Activated CD4-positive, alpha-beta T cell treated with anti-CD3 and anti-CD28 coated beads for 24 hours (primary cell): ENCODE data around the gene DCUN1D1.

Experiments used
- DNase-seq, 2 donors: peaks; one replicate each; pipeline ENCODE4 v3.0.0-alpha.2; 2020; ENCODE audit warnings: low read depth in 2 of 2

DCUN1D1 gene

GRCh38 chr3:182936239-182936917, 44.0 kb downstream of the DCUN1D1 start:
- DNase-seq: no peak

GRCh38 chr3:182935803-182936202, 44.5 kb downstream of the DCUN1D1 start:
- no peak for DNase-seq

- no peak for DNase-seq
Measured at GRCh38 chr3:182925944-182926337, 54.4 kb downstream of the DCUN1D1 start.

DNA sequence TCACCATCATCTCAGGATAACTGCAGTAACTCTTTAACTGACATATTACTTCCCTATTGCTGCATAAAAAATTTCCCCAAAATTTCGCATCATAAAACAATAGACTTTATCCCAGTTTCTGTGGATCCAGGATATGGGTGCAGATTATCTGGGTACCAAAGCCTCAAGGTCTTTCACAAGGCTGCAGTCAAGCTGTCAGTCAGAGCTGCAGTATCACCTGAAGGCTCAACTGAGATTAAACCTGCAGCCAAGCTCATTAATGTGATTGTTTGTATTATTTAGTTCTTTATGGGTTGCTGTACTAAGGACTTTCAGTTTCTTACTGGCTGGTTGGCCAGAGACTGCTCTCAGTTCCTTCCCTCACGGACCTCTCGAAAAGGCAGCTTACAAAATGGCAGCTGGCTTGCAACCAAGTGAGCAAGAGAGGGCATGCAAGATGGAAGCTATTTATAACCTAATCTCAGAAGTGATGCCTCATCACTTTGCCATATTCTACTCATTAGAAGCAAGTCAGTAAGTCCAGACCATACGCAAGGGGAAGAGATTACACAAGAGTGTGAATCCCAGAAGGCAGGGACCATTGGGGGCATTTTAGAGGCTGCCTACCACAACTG, 54.9 kb downstream of the DCUN1D1 start:
- DNase-seq: no peak

DNA sequence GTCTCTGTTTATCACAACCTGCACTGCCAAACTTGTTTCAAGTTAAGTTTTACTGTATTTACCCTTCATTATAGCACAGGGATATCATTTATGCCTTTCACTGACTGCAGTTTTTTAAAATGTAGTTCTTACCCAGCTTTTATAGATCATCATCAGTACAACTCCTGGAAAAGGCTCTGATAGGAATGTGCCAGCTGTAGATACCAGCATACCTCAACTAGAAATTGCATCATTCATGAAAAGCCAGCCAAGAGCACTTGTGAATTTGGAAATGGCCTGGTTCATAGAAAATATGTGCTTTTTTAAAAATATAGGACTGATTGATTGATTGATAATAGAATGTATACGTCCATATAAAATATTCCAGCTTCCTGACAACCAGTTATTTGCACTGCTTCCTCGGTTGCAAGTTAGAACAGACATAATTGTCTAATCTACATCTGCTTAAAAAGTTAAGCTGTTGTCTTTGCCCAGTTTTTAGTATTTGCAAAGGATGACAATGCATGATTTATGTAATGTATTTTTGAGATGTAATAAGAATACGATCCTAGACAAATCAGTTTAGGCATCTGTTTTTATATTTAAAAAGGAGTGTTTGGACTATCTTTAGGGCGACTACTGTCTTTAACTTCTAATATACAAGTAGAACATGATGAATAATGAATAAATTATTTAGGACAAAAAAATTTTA, 58.5 kb downstream of the DCUN1D1 start:
- DNase-seq: no peak

- no peak for DNase-seq
Measured at GRCh38 chr3:182920515-182921084, 59.7 kb downstream of the DCUN1D1 start.

DNA sequence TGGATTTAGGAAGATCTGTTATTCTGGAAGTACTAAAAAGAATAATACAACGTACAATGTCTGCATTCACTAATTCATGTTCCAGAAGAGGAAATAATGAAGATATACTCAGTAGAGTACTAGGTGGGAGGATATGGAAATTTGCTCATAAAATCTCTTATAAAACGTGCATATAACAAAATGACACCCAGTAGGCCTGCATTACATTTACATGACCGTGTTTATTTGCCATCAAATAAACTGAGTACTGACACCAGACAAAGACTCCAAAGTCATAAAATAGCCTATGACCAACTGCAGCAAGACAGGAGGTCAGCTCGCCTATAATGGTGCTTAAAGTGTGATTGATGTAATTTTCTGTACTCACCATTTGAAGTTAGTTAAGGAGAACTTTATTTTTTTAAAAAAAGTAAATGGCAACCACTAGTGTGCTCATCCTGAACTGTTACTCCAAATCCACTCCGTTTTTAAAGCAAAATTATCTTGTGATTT, 60.4 kb downstream of the DCUN1D1 start:
- DNase-seq: no peak

DNA sequence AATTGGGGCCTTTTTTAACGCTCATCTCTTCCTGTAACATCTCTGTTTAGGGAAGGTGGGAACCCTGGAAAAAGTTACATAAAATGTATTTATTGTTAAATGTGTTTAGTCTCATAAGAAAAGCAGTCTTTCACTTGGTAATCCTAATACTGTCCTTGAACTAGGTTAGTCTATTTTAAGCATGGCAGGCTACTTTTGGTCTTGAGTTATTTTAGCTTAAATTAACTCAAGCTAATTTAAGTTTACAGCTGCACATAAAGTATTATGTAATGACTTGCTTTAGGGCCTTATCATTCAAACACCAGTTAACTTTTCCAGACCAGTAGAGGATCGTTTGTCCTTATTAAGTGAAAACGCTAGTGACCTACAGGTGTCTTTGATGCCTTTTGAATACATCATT, 63.2 kb downstream of the DCUN1D1 start:
- DNase-seq: no peak

DNA sequence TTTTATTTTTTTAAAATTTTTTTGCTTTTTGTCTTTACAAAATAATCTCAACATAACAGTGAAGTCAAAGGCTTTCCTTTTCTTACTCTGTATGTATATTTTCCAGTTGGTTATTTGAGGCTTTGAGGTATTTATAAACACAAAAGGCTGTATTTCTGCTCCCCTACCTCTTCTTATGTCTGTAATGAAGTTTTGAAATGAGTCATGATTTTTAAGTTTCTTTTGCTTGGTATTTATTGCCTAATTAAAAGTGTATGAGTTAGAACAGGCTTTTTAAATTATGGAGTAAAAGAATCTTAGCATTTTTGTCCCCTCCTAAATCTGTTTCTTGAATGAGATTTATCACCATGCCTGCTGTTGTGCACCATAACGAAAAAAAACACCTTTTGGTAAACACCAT, 66.0 kb downstream of the DCUN1D1 start:
- no peak for DNase-seq

- DNase-seq: no peak
Measured at GRCh38 chr3:182913889-182914288, 66.4 kb downstream of the DCUN1D1 start.

DNA sequence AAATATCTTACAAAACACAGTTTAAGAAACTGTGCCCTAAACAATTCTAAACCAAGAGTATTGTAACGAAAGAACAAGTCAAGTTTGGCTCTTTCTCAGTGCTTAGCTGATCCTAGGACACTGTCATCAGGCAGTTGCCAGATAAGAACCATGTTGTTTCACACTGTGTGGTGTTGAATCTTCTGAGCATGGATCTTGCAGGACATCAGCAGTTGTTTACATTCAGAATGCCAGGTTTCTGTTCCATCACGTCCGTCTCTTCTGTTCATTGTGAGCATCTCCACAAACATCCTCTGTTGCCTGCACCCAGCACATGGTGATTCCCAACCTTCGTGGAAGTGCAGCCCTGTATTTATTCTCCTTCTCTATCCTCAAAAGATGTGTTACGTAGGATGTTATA, 67.9 kb downstream of the DCUN1D1 start:
- DNase-seq: no peak

DNA sequence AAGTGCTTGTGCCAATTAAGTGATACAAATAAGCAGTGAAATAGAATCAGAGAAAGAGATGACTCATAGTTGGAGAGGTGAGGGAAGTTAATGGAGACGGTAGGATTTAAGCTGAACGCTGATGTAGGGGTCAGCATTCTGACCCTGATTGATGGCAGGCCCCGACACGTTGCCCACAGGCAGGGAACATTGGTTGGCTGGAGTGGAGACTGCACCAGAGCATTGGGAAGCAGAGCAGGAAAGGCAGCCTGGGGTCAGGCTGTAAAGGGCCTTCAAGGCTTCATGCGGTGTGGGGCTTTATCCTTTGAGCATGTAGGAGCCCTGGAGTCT, 68.6 kb downstream of the DCUN1D1 start:
- DNase-seq: no peak

DNA sequence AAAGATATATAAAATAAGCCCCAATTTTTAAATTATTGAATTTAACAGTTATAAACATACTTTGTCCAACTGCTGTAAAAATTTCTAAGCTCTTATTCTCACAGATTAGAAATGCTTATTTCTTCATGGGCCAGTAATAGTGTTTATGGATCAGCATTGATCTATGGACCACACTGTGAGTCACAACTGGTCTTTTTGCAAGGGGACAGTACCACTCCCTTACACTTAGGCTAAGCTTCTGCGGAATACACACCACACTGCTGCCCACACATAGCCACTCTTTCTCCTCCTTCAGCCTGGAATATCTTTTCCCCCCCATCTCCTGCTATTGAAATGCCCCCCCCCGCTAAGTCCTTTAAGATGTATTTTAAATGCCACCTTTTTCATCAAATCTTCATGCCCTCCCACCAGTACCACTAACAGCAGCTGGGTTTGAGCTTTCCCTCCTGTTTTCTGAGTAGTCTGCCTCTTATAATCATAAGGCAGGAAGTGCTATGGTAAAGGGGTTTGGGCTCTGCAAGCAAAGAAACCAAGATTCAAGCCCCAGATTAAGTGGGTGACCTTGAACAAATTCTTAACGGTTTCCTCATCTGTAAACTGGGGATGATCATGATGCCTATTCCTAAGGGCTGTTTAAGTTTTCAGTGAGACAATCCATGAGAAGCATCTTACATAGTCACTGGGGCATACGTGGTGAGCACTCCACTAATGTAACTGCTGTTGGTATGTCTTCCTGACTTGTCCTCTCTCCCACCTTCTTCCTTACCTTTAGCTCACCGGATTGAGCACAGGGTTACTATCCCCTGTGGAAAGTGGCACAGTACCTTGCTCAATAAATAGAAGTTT, 69.2 kb downstream of the DCUN1D1 start:
- no peak for DNase-seq

DNA sequence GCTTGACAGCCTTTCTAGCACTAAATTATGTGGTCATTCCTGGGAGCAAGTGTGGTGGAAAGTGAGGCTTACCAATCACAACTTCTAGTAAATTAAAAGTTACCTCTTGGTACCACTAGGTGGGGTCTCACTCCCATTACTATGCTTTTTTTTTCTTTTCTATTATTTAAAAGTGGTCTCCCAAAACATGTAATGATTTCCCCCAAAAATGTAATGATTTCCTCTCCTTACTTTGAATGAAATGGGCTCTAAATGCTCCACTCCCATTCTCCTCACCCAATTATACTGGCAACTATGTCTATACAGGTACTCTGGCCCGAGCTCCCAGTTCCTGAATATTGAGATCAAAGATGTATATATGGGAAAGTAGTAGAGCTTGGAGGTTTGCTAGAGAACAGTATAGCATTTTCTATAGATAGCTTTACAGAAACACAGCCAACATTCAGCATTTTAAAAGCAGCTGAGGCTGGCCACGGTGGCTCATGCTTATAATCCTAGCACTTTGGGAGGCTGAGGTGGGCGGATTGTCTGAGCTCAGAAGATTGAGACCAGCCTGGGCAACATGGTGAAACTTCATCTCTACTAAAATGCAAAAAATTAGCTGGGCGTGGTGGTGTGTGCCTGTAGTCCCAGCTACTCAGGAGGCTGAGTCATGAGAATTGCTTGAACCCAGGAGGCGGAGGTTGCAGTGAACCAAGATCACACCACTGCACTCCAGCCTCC, 70.9 kb downstream of the DCUN1D1 start:
- no peak for DNase-seq

DNA sequence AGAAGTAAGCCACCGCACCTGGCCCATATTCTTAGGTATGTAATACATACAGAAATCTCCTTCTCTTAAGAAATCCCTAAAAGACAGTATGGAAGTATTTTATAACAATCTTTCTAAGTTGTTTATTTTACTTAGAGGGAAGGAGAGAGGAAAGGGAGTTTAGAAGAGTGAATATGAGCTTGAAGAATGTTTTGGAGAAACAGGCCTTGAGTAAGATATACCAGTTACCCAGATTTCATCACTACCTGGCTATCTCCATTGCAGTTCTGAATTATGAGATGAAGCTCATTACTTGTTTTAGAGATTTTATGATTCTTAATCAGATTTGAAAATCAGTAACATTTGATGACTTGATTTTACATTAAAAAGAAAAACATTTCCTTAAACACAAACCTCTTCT, 71.9 kb downstream of the DCUN1D1 start:
- no peak for DNase-seq

DNA sequence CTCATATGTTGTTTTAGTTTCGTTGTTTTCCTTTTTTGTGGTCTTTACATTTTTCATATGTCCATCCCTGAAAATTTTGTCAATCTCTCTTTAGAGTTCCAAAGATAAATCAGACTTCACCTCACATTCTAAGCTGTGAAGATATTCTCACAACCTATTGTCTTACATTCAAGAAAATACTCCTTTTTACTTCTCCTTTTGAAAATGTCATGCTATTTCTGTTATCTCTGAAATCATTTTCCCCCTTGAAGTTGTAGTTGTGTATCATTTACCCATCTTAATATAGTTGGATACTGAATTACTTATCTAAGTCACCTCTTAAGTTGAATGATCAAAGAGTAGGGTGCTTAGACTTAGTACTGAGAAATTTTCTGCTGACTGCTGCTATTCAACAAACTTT, 74.3 kb downstream of the DCUN1D1 start:
- no peak for DNase-seq

GRCh38 chr3:182905623-182906022, 74.7 kb downstream of the DCUN1D1 start:
- DNase-seq: no peak

DNA sequence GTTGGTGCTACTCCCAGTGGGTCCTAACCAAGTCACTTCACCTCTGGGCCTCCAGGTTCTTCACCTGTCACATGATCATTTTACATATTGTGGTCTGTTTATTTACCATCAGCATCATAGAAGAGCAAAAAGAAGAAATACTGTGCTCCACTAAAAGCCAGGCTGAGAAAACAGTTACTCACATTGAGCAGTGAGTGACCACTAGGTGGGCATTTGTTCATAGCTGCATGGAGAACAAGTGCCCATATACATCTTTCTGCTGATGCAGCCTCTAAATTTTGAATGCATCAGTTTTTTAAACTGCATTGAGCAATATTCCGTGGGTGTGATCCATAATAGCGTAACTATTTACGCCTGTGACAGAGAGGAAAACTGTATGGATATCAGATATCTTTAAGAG, 76.2 kb downstream of the DCUN1D1 start:
- no peak for DNase-seq

DNA sequence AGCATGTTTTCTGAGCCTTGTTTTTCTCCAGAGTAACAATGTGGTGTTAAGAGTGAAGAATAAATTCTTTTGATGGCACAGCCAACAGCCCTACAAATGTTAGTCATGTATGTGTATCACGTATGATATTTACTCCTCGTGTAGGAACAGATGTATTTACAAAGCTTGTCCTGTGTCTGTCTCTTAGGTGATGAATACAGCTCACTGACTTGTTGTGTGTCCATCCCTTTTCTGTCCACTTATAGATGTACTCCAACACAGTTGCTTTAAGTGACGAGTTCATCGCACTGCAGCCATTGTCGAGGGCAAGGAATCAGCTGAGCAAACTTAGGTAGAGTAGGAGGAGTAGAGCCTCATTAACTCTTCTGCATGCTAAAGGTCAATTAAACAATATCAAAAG, 78.1 kb downstream of the DCUN1D1 start:
- no peak for DNase-seq

DNA sequence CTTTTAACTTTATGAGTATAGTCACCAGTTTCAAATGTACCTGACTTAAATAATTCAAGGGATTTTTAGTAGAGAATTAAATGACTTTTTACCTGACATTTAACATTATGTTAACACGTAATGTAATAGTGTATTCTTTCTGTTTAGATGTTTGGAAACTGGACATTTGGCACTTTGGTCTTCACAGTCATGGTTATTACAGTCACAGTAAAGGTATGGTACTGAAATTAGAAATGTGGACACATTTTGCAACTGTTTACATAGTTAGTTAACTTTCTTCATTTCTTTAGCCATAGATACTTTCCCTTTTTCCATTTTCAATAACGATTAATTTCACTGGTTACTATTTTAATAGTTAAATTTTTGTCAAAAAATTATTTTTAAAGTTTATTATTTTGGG, 83.8 kb downstream of the DCUN1D1 start:
- DNase-seq: no peak

GRCh38 chr3:182895513-182896112, 84.7 kb downstream of the DCUN1D1 start:
- DNase-seq: no peak
